Liver (tissue), 9 donors: ENCODE measurements around the gene RAD51B. TPM values are rescaled to one million over a fixed set of nuclear protein-coding genes. Genes with fewer than 3 reads are reported as not detected.
A peak's percentile ranks its signal among the peaks of the same experiment; 100 is the strongest.

Experiments used
- DNase-seq: peaks from one replicate; pipeline ENCODE4 v3.0.0-alpha.2; 2017; ENCODE audit warnings: low spot score
- H3K27ac ChIP-seq, 2 donors: one replicate each; pipeline ENCODE4 v1.7.0; 2013; ENCODE audit warnings: inconsistent platforms in 2 of 2, low read length in 2 of 2, control low read depth in 1 of 2, low read depth in 1 of 2, mild to moderate bottlenecking in 1 of 2
- H3K27me3 ChIP-seq, 4 donors: one replicate each; pipeline versions ENCODE4 v1.6.1 to v1.7.0; 2013; ENCODE audit warnings: low read length in 3 of 4, inconsistent platforms in 1 of 4, mild to moderate bottlenecking in 1 of 4, moderate library complexity in 1 of 4; ENCODE audit not compliant: control insufficient read depth in 4 of 4, insufficient read depth in 4 of 4
- H3K36me3 ChIP-seq, 4 donors: one replicate each; pipeline versions ENCODE4 v1.6.1 to v1.7.0; 2013; ENCODE audit warnings: low read length in 3 of 4, mild to moderate bottlenecking in 3 of 4, low read depth in 1 of 4, moderate library complexity in 1 of 4; ENCODE audit not compliant: control insufficient read depth in 4 of 4, insufficient read depth in 3 of 4
- H3K4me1 ChIP-seq, 4 donors: one replicate each; pipeline versions ENCODE4 v1.6.1 to v1.7.0; 2013; ENCODE audit warnings: low read length in 3 of 4, mild to moderate bottlenecking in 3 of 4, moderate library complexity in 1 of 4; ENCODE audit not compliant: control insufficient read depth in 4 of 4, insufficient read depth in 4 of 4
- H3K4me3 ChIP-seq, 3 donors: one replicate each; pipeline versions ENCODE4 v1.6.1 to v1.7.0; 2013; ENCODE audit warnings: low read length in 3 of 3, control low read depth in 1 of 3, low read depth in 1 of 3, mild to moderate bottlenecking in 1 of 3
- H3K9ac ChIP-seq, 2 donors: one replicate each; pipeline ENCODE4 v1.7.0; 2013; ENCODE audit warnings: low read length in 2 of 2, mild to moderate bottlenecking in 2 of 2, moderate library complexity in 2 of 2, control low read depth in 1 of 2, low read depth in 1 of 2
- H3K9me3 ChIP-seq, 4 donors: one replicate each; pipeline versions ENCODE4 v1.6.1 to v1.7.0; 2013; ENCODE audit warnings: low read length in 3 of 4; ENCODE audit not compliant: control insufficient read depth in 4 of 4
- FOXA1 ChIP-seq: IDR thresholded peaks from 2 replicates; pipeline ENCODE4 v1.6.1; 2016; ENCODE audit warnings: antibody characterized with exemption
- FOXA2 ChIP-seq: IDR thresholded peaks from 2 replicates; pipeline ENCODE4 v1.6.1; 2016; ENCODE audit warnings: antibody characterized with exemption
- HNF4G ChIP-seq: IDR thresholded peaks from 2 replicates; pipeline ENCODE4 v1.6.1; 2016; ENCODE audit warnings: antibody characterized with exemption
- JUND ChIP-seq, 2 donors: IDR thresholded peaks; 2 replicates each; pipeline ENCODE4 v1.6.1; 2016; ENCODE audit warnings: antibody characterized with exemption in 2 of 2
- NR2F2 ChIP-seq: IDR thresholded peaks from 2 replicates; pipeline ENCODE4 v1.6.1; 2016; ENCODE audit warnings: antibody characterized with exemption
- RAD21 ChIP-seq, 2 donors: IDR thresholded peaks; 2 replicates each; pipeline ENCODE4 v1.6.1; 2016; ENCODE audit warnings: antibody characterized with exemption in 2 of 2, mild to moderate bottlenecking in 2 of 2
- SP1 ChIP-seq: IDR thresholded peaks from 2 replicates; pipeline ENCODE4 v1.6.1; 2018; ENCODE audit warnings: antibody characterized with exemption, mild to moderate bottlenecking
- TAF1 ChIP-seq: conservative IDR thresholded peaks from 2 replicates; pipeline ENCODE4 v1.6.1; 2016; ENCODE audit warnings: antibody characterized with exemption, mild to moderate bottlenecking
- YY1 ChIP-seq: IDR thresholded peaks from 2 replicates; pipeline ENCODE4 v1.6.1; 2016; ENCODE audit warnings: antibody characterized with exemption, mild to moderate bottlenecking
- WGBS: extraction: QIAGEN DNeasy Blood & Tissue Kit; methylation state at CpG from one replicate; pipeline ENCODE4 v1.1.7; 2013; 5-methylcytosine and 5-hydroxymethylcytosine counted together
- polyA plus RNA-seq, 2 donors: library from polyadenylated mRNA; stranded (reverse) in 1 of 2; unstranded in 1 of 2; fragments of 200-250 nt in 1 of 2; fragments of >200 nt in 1 of 2; fragmentation: Nextera tagmentation in 1 of 2; extraction: Ambion mirVana in 1 of 2; gene quantifications; one replicate each; pipeline versions ENCODE4 v1.2.1 to v1.2.3, GENCODE V29; 2013 to 2015
- total RNA-seq, 2 donors: library from RNA; depleted of rRNA; stranded (reverse); fragments of >200 nt; gene quantifications; one replicate each; pipeline ENCODE4 v1.2.3, GENCODE V29; 2014
- TF ChIP-seq, protein P1 (sequence below): IDR thresholded peaks from 2 replicates; pipeline ENCODE4 v1.6.1; 2016; ENCODE audit warnings: antibody characterized with exemption
- TF ChIP-seq, protein P2 (sequence below): IDR thresholded peaks from 2 replicates; pipeline ENCODE4 v1.6.1; 2016; ENCODE audit warnings: antibody characterized with exemption
- TF ChIP-seq, protein P3 (sequence below): IDR thresholded peaks from 2 replicates; pipeline ENCODE4 v1.6.1; 2016; ENCODE audit warnings: antibody characterized with exemption, mild to moderate bottlenecking
- TF ChIP-seq, protein P4 (sequence below): fragments of 150-350 bp; IDR thresholded peaks from 2 replicates; pipeline ENCODE4 v1.5.1; 2017; ENCODE audit warnings: improper control_type of control experiment, low read depth, low read length; ENCODE audit not compliant: missing input control
- donor health status: healthy.
- donor health status: healthy.
- donor health status: healthy.
- donor health status: healthy.
- donor health status: healthy.

RAD51B gene
- total and polyA plus RNA-seq, 4 donors = 0.81 to 12.9 (median 2.4) TPM

DNA sequence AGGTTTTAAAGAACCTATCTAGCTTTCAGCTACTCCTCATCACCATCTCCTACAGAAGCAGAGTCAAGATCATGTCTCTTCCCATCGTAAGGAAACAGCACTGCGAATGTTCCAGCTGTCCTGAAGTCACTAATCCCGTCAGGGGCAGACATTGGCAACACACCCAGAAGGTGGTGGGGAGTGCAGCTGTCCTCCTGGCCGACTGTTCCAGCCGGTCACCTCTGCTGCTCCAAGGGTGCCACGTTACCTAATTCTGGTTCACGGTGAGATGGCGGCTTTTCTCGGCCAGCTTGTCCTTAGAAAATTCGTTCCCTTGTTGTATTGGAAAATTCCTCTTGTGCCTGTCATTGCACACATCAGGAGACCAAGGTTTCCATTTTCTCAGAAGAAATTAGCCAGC, 777.1 kb downstream of the RAD51B start:
- DNase-seq = no peak
- TF ChIP-seq YY1 (no peak), JUND (IDR thresholded peaks at IDR 0.05) (no peak)
- TF ChIP-seq, protein P1, sequence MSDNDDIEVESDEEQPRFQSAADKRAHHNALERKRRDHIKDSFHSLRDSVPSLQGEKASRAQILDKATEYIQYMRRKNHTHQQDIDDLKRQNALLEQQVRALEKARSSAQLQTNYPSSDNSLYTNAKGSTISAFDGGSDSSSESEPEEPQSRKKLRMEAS = no peak
- WGBS = 89% methylated on average over 10 of the region's 10 CpGs
- H3K27me3 ChIP-seq = no peaks in the 10 kb centered on the region
- no peak overlapping the region for H3K4me3 ChIP-seq
- no peak overlapping the region for H3K27ac ChIP-seq
- H3K9me3 ChIP-seq = no peaks in the 10 kb centered on the region
- no peaks in the 10 kb centered on the region for H3K4me1 ChIP-seq
- H3K36me3 ChIP-seq = no peaks in the 10 kb centered on the region
- H3K9ac ChIP-seq = no peak overlapping the region

DNA sequence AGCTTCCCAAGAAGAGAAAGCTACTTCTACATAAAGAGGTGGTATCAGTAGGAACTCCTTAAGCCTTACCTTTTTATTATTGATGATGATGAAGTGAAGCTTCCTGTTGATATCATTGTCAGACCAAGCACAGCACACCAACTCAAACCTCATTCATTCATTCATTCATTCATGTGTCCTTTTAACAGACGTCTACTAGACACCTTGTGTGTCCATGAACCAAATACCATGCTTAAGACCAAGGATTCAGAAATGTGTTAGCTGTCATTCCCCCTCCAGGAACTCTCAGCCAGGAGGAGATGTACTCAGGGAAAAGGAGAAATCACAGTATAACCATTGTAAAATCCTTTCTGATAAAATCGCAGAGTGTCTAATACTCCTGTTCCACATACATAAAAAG, 778.5 kb downstream of the RAD51B start:
- Histone ChIP-seq H3K27me3 (no peaks in the 10 kb centered on the region), H3K9me3 (no peaks in the 10 kb centered on the region), H3K36me3 (no peaks in the 10 kb centered on the region), H3K9ac (no peak overlapping the region), H3K4me3 (no peak overlapping the region), H3K27ac (peak overlapping the region; percentile 73 to 79), H3K4me1 (no peaks in the 10 kb centered on the region)
- DNase-seq = no peak
- WGBS = 82% methylated on average over 2 of the region's 2 CpGs
- TF ChIP-seq FOXA2 = no peak
- TF ChIP-seq JUND (IDR thresholded peaks at IDR 0.05) = no peak
- TF ChIP-seq, protein P2, sequence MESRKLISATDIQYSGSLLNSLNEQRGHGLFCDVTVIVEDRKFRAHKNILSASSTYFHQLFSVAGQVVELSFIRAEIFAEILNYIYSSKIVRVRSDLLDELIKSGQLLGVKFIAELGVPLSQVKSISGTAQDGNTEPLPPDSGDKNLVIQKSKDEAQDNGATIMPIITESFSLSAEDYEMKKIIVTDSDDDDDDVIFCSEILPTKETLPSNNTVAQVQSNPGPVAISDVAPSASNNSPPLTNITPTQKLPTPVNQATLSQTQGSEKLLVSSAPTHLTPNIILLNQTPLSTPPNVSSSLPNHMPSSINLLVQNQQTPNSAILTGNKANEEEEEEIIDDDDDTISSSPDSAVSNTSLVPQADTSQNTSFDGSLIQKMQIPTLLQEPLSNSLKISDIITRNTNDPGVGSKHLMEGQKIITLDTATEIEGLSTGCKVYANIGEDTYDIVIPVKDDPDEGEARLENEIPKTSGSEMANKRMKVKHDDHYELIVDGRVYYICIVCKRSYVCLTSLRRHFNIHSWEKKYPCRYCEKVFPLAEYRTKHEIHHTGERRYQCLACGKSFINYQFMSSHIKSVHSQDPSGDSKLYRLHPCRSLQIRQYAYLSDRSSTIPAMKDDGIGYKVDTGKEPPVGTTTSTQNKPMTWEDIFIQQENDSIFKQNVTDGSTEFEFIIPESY = no peak
- TF ChIP-seq, protein P1 = no peak
- no peak for TF ChIP-seq NR2F2
- no peak for TF ChIP-seq FOXA1
- TF ChIP-seq, protein P3, sequence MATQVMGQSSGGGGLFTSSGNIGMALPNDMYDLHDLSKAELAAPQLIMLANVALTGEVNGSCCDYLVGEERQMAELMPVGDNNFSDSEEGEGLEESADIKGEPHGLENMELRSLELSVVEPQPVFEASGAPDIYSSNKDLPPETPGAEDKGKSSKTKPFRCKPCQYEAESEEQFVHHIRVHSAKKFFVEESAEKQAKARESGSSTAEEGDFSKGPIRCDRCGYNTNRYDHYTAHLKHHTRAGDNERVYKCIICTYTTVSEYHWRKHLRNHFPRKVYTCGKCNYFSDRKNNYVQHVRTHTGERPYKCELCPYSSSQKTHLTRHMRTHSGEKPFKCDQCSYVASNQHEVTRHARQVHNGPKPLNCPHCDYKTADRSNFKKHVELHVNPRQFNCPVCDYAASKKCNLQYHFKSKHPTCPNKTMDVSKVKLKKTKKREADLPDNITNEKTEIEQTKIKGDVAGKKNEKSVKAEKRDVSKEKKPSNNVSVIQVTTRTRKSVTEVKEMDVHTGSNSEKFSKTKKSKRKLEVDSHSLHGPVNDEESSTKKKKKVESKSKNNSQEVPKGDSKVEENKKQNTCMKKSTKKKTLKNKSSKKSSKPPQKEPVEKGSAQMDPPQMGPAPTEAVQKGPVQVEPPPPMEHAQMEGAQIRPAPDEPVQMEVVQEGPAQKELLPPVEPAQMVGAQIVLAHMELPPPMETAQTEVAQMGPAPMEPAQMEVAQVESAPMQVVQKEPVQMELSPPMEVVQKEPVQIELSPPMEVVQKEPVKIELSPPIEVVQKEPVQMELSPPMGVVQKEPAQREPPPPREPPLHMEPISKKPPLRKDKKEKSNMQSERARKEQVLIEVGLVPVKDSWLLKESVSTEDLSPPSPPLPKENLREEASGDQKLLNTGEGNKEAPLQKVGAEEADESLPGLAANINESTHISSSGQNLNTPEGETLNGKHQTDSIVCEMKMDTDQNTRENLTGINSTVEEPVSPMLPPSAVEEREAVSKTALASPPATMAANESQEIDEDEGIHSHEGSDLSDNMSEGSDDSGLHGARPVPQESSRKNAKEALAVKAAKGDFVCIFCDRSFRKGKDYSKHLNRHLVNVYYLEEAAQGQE = no peak

DNA sequence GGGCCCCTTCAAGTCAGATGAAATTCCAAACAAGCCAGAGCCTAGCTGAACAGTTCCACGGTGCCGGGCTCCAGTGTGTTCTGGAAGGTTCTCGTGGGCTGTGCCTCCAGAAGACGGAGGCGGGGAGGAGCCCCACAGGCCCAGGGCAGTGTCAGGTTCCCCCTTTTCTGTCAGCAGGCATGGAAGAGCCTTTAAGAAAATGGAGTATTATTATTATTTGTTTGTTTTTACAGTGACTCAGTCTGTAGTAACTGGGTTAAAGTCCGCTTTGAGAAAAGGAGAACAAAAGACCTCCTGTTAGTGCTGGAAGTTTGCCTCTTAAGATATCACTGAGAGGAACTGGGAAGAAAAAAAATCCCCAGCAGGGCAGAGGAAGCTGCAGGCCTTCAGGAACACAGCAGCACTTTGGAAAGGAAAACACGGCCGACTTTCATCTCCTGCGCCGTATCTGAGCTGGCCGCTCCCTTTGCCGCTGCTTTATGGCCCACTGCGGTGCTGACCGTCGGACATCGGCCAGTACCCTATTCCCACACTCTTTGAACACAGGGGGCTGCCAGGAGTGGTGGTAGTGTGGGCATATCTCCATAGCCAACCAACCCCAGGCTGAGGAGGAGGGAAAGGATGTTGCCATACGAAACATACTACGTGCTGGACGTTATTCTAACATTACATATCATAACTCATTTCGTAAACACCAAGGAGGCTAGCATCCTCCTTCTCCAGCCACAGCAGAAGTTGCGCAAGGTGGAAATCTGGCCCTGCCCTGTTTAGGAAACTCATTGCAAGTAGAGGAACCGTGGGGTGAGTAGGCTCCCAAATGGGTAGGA, 779.3 kb downstream of the RAD51B start:
- 68% methylated on average over 22 of the region's 22 CpGs for WGBS
- Histone ChIP-seq H3K27ac (peak overlapping the region; percentile 73 to 79), H3K36me3 (no peaks in the 10 kb centered on the region), H3K27me3 (no peaks in the 10 kb centered on the region), H3K4me1 (no peaks in the 10 kb centered on the region), H3K4me3 (no peak overlapping the region), H3K9ac (no peak overlapping the region), H3K9me3 (no peaks in the 10 kb centered on the region)
- DNase-seq = no peak
- TF ChIP-seq HNF4G (peak; percentile 19), RAD21 (IDR thresholded peaks at IDR 0.05) (peak; percentile 23 to 40), FOXA1 (no peak), SP1 (peak; percentile 23), TAF1 (no peak), FOXA2 (no peak)
- TF ChIP-seq, protein P1 = peak; percentile 13
- TF ChIP-seq, protein P3 = no peak
- TF ChIP-seq, protein P4, sequence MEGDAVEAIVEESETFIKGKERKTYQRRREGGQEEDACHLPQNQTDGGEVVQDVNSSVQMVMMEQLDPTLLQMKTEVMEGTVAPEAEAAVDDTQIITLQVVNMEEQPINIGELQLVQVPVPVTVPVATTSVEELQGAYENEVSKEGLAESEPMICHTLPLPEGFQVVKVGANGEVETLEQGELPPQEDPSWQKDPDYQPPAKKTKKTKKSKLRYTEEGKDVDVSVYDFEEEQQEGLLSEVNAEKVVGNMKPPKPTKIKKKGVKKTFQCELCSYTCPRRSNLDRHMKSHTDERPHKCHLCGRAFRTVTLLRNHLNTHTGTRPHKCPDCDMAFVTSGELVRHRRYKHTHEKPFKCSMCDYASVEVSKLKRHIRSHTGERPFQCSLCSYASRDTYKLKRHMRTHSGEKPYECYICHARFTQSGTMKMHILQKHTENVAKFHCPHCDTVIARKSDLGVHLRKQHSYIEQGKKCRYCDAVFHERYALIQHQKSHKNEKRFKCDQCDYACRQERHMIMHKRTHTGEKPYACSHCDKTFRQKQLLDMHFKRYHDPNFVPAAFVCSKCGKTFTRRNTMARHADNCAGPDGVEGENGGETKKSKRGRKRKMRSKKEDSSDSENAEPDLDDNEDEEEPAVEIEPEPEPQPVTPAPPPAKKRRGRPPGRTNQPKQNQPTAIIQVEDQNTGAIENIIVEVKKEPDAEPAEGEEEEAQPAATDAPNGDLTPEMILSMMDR = no peak
